ENCODE data around the gene PRRT1B. TPM values are rescaled to one million over a fixed set of nuclear protein-coding genes. Genes with fewer than 3 reads are reported as not detected.

Gene PRRT1B
- total and polyA plus RNA-seq, 9 of the 15 experiments (the other 6 are each of a cell fraction or from before 2014, with no cell fraction given) = not detected

DNA sequence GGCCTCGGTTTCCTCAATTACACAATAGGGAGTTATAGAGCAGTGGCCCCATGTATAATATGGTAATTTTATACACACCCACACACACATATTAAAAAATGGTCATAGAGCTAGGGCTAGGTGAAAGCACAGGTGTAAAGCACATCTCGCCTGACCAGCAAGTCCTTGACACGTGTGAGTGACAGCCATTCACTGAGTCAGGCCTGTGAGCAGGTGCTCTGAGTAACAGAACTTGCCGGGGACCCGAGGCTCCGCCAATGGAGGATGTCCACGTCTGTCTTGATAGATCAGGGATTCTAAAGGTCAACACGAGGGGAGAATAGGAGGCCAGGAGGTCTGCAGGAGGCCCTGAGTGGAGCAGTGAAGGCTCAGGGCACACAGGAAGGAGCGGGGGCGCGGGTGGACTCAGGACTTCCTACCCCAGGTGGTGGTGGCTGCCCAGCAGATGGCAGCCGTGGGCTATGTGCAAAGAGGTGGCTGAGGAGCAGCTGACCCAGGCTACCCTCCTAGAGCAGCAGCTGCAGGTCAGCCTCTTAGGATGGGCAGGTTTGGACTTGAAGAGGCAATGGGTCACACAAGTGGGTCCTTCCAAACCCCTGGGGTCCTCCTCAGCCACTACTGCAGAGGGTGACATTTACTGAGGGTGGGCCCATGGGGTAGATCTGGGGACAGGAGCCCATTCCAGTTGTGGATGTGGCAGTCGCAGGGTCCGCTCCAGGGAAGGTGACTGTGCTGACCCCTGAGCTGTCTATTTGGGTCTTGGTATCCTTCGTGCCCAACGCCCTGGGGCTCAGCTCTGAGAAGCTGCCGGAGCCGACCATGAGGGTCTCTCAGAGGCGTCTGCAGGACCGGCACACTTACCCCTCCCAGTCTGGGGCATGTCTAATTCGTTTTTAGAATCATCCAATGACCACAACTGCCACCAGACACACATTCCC, 45.9 kb downstream of the PRRT1B start (continued):
- TF ChIP-seq, protein P1, sequence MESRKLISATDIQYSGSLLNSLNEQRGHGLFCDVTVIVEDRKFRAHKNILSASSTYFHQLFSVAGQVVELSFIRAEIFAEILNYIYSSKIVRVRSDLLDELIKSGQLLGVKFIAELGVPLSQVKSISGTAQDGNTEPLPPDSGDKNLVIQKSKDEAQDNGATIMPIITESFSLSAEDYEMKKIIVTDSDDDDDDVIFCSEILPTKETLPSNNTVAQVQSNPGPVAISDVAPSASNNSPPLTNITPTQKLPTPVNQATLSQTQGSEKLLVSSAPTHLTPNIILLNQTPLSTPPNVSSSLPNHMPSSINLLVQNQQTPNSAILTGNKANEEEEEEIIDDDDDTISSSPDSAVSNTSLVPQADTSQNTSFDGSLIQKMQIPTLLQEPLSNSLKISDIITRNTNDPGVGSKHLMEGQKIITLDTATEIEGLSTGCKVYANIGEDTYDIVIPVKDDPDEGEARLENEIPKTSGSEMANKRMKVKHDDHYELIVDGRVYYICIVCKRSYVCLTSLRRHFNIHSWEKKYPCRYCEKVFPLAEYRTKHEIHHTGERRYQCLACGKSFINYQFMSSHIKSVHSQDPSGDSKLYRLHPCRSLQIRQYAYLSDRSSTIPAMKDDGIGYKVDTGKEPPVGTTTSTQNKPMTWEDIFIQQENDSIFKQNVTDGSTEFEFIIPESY (CRISPR knock-in tag; IDR thresholded peaks at IDR 0.05) = 0 out of 2 replicates have a peak, but pooled peaks have one; percentile 25
- no peak for TF ChIP-seq KDM5B (IDR thresholded peaks at IDR 0.05; ENCODE audit: insufficient replicate concordance, low read depth, low read length)
- TF ChIP-seq SP2 (IDR thresholded peaks at IDR 0.05; ENCODE audit: extremely low read depth, low read depth, low read length, poor library complexity, severe bottlenecking) = no peak
- TF ChIP-seq NEUROD1 (IDR thresholded peaks at IDR 0.05; ENCODE audit: borderline replicate concordance, low read depth, low read length, partially characterized antibody) = no peak
- no peak for TF ChIP-seq ZNF695 (CRISPR knock-in tag; IDR thresholded peaks at IDR 0.05)
- no peak for TF ChIP-seq MTA2 (IDR thresholded peaks at IDR 0.05; ENCODE audit: low read depth)
- TF ChIP-seq ZNF197 (CRISPR knock-in tag; IDR thresholded peaks at IDR 0.05; ENCODE audit: low read depth) = no peak
- TF ChIP-seq FUS (optimal IDR thresholded peaks at IDR 0.05; ENCODE audit: low read depth, low read length) = no peak
- TF ChIP-seq ZNF274 (IDR thresholded peaks at IDR 0.05; ENCODE audit: borderline replicate concordance, low read depth, low read length) = no peak
- TF ChIP-seq ARID2 (IDR thresholded peaks at IDR 0.05) = peak; percentile 81; the same call in 1 of the 2 replicates
- TF ChIP-seq ZNF57 (CRISPR knock-in tag; IDR thresholded peaks at IDR 0.05) = no peak
- no peak for TF ChIP-seq ZNF717 (CRISPR knock-in tag; IDR thresholded peaks at IDR 0.05)
- TF ChIP-seq ERF (CRISPR knock-in tag; IDR thresholded peaks at IDR 0.05) = no peak
- TF ChIP-seq, protein P2, sequence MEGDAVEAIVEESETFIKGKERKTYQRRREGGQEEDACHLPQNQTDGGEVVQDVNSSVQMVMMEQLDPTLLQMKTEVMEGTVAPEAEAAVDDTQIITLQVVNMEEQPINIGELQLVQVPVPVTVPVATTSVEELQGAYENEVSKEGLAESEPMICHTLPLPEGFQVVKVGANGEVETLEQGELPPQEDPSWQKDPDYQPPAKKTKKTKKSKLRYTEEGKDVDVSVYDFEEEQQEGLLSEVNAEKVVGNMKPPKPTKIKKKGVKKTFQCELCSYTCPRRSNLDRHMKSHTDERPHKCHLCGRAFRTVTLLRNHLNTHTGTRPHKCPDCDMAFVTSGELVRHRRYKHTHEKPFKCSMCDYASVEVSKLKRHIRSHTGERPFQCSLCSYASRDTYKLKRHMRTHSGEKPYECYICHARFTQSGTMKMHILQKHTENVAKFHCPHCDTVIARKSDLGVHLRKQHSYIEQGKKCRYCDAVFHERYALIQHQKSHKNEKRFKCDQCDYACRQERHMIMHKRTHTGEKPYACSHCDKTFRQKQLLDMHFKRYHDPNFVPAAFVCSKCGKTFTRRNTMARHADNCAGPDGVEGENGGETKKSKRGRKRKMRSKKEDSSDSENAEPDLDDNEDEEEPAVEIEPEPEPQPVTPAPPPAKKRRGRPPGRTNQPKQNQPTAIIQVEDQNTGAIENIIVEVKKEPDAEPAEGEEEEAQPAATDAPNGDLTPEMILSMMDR (IDR thresholded peaks at IDR 0.05 in 2 of 3, conservative IDR thresholded peaks at IDR 0.05 in 1 of 3; ENCODE audit: insufficient read depth in 2 of 3, low read depth in 1 of 3, low read length in 3 of 3) = peak; percentile 80 to 95 (median 81)
- no peak for TF ChIP-seq RBM25 (IDR thresholded peaks at IDR 0.05; ENCODE audit: low read depth, low read length, severe bottlenecking)
- no peak for TF ChIP-seq DPF2 (IDR thresholded peaks at IDR 0.05)
- TF ChIP-seq ZNF140 (CRISPR knock-in tag; IDR thresholded peaks at IDR 0.05) = no peak
- TF ChIP-seq NR4A1 (CRISPR knock-in tag; IDR thresholded peaks at IDR 0.05) = no peak
- no peak for TF ChIP-seq NR4A1 (tag; IDR thresholded peaks at IDR 0.05)
- TF ChIP-seq MTF1 (CRISPR knock-in tag; IDR thresholded peaks at IDR 0.05; ENCODE audit: borderline replicate concordance) = no peak
- TF ChIP-seq C11orf30 (IDR thresholded peaks at IDR 0.05; ENCODE audit: low read depth) = no peak
- no peak for TF ChIP-seq BRD4 (IDR thresholded peaks at IDR 0.05)
- TF ChIP-seq, protein P3, sequence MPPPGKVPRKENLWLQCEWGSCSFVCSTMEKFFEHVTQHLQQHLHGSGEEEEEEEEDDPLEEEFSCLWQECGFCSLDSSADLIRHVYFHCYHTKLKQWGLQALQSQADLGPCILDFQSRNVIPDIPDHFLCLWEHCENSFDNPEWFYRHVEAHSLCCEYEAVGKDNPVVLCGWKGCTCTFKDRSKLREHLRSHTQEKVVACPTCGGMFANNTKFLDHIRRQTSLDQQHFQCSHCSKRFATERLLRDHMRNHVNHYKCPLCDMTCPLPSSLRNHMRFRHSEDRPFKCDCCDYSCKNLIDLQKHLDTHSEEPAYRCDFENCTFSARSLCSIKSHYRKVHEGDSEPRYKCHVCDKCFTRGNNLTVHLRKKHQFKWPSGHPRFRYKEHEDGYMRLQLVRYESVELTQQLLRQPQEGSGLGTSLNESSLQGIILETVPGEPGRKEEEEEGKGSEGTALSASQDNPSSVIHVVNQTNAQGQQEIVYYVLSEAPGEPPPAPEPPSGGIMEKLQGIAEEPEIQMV (tag; conservative IDR thresholded peaks at IDR 0.05; ENCODE audit: low read depth) = no peak
- no peak for TF ChIP-seq ETV1 (tag; conservative IDR thresholded peaks at IDR 0.05; ENCODE audit: low read depth)
